Calu3 (cell line): Measurements from ENCODE around the gene DLG3. TPM values are rescaled to one million over a fixed set of nuclear protein-coding genes. Genes with fewer than 3 reads are reported as not detected.

Source experiments
- BruUV-seq: library from RNA; stranded (reverse); fragments of 400-500 nt; replicated peaks from 2 replicates; lab custom pipeline; 2021; lab: Mats Ljungman, UMichigan
- CTCF ChIA-PET: fragments of 300-600 bp; sonication (Branson Sonifier 250); formaldehyde crosslinking; loops from one replicate; lab custom pipeline; 2022; ENCODE audit warnings: antibody characterized with exemption; lab: Charles Lee
- DNase-seq: peaks from one replicate; pipeline ENCODE4 v3.0.0; 2022
- H3K27ac Mint-ChIP-seq: one replicate; pipeline ENCODE4 v1.8.0; 2022; ENCODE audit warnings: mixed read lengths; ENCODE audit not compliant: unreplicated experiment
- H3K27me3 Mint-ChIP-seq: one replicate; pipeline ENCODE4 v1.8.0; 2022; ENCODE audit warnings: mixed read lengths; ENCODE audit not compliant: unreplicated experiment
- H3K36me3 Mint-ChIP-seq: one replicate; pipeline ENCODE4 v1.8.0; 2022; ENCODE audit warnings: mild to moderate bottlenecking, moderate library complexity, mixed read lengths; ENCODE audit not compliant: insufficient read depth, unreplicated experiment
- H3K4me1 Mint-ChIP-seq: one replicate; pipeline ENCODE4 v1.8.0; 2022; ENCODE audit warnings: mild to moderate bottlenecking, low read depth, mixed read lengths; ENCODE audit not compliant: unreplicated experiment
- H3K4me3 Mint-ChIP-seq: one replicate; pipeline ENCODE4 v1.8.0; 2022; ENCODE audit warnings: mild to moderate bottlenecking, low read depth, moderate library complexity, mixed read lengths; ENCODE audit not compliant: unreplicated experiment
- H3K9me3 Mint-ChIP-seq: one replicate; pipeline ENCODE4 v1.8.0; 2022; ENCODE audit warnings: low read depth, mixed read lengths; ENCODE audit not compliant: unreplicated experiment
- CTCF ChIP-seq: fragments of 200-600 bp; IDR thresholded peaks from one replicate; pipeline ENCODE4 v1.8.0; 2022; ENCODE audit warnings: antibody characterized with exemption; ENCODE audit not compliant: unreplicated experiment
- intact Hi-C: fragments of 100-400 bp; cut with micrococcal nuclease; formaldehyde crosslinking; loops from one replicate; pipeline ENCODE4 v1.10.0; 2022; ENCODE audit not compliant: unreplicated experiment
- total RNA-seq: library from RNA; stranded (reverse); gene quantifications from 2 replicates; pipeline ENCODE4 v1.2.3, GENCODE V29; 2022

DLG3 gene
- total RNA-seq, 1 experiment from 2014 or later = 55.8 TPM

- H3K27me3 Mint-ChIP-seq = no peaks in the 10 kb centered on the region
- TF ChIP-seq CTCF = no peak
- H3K27ac Mint-ChIP-seq = no peak overlapping the region
- H3K4me3 Mint-ChIP-seq = no peak overlapping the region
- peaks cover 6% of the 10 kb centered on the region for H3K36me3 Mint-ChIP-seq
- intact Hi-C loops = loop anchor here (5.0 kb wide), 1 partner anchor 50 kb away; no protein-coding TSS in a partner anchor
- peaks cover 29% of the 10 kb centered on the region for H3K4me1 Mint-ChIP-seq
- H3K9me3 Mint-ChIP-seq = no peaks in the 10 kb centered on the region
- CTCF ChIA-PET = no interaction called here
- no peak for DNase-seq
- BruUV-seq = no TSS peak
Observed at GRCh38 chrX:70527053-70527452, 82.4 kb downstream of the DLG3 start.

- Mint-ChIP-seq H3K4me3 (no peak overlapping the region), H3K27me3 (no peaks in the 10 kb centered on the region), H3K36me3 (peaks cover 6% of the 10 kb centered on the region), H3K9me3 (no peaks in the 10 kb centered on the region), H3K27ac (no peak overlapping the region), H3K4me1 (peaks cover 29% of the 10 kb centered on the region)
- BruUV-seq = no TSS peak
- no peak for DNase-seq
- TF ChIP-seq CTCF = no peak
- CTCF ChIA-PET = interaction anchor here (0.7 kb wide), 1 partner anchor 1543 kb away, joined by 3 read pairs; no protein-coding TSS in a partner anchor
- intact Hi-C loops = loop anchor here (5.0 kb wide), 1 partner anchor 50 kb away; no protein-coding TSS in a partner anchor
Observed at GRCh38 chrX:70527610-70528345, 83.1 kb downstream of the DLG3 start.

GRCh38 chrX:70535198-70535597, 90.6 kb downstream of the DLG3 start:
- intact Hi-C loops = no loop called here
- no TSS peak for BruUV-seq
- DNase-seq = no peak
- no peak for TF ChIP-seq CTCF
- Mint-ChIP-seq H3K27me3 (peaks cover 17% of the 10 kb centered on the region), H3K36me3 (no peaks in the 10 kb centered on the region), H3K4me3 (no peak overlapping the region), H3K4me1 (no peaks in the 10 kb centered on the region), H3K9me3 (peaks cover 2% of the 10 kb centered on the region), H3K27ac (no peak overlapping the region)
- CTCF ChIA-PET = no interaction called here

- no peaks in the 10 kb centered on the region for H3K36me3 Mint-ChIP-seq
- H3K9me3 Mint-ChIP-seq = no peaks in the 10 kb centered on the region
- intact Hi-C loops = no loop called here
- no peak overlapping the region for H3K4me3 Mint-ChIP-seq
- peaks cover 14% of the 10 kb centered on the region for H3K4me1 Mint-ChIP-seq
- CTCF ChIA-PET = no interaction called here
- H3K27ac Mint-ChIP-seq = no peak overlapping the region
- no peaks in the 10 kb centered on the region for H3K27me3 Mint-ChIP-seq
- no TSS peak for BruUV-seq
- DNase-seq = no peak
- TF ChIP-seq CTCF = no peak
Observed at GRCh38 chrX:70549429-70549828, 104.8 kb downstream of the DLG3 start.
